ENCODE results near the gene SMIM9.
A peak's percentile ranks its signal among the peaks of the same experiment; 100 is the strongest.

The SMIM9 gene

DNA sequence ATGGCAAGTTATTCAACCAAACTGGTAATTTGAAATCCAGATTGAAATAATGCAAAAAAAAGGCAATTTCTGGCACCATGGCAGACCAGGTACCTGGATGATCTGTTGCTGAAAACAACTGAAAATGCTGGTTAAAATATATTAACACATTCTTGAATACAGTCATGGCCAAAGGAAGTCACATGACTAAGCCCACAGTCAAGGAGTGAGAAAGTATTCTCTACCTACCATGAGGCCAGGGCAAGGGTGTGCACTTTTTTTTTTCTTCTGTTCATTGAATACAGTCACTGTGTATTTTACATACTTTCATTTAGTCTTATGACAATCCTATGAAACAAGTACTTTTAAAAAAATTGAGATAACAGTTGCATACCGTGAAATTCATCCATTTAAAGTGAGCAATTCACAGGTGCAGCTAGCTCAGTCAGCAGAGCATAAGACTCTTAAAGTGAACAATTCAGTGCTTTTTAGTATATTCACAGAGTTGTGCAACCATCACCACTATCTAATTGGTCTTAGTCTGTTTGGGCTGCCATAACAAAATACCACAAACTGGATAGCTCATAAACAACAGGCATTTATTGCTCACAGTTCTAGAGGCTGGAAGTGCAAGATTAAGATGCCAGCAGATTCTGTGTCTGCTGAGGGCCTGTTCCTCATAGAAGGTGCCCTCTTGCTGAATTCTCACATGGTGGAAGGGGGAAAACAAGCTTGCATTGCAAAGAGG lies 24.4 kb downstream of the SMIM9 start:
- TF ChIP-seq, protein P1, sequence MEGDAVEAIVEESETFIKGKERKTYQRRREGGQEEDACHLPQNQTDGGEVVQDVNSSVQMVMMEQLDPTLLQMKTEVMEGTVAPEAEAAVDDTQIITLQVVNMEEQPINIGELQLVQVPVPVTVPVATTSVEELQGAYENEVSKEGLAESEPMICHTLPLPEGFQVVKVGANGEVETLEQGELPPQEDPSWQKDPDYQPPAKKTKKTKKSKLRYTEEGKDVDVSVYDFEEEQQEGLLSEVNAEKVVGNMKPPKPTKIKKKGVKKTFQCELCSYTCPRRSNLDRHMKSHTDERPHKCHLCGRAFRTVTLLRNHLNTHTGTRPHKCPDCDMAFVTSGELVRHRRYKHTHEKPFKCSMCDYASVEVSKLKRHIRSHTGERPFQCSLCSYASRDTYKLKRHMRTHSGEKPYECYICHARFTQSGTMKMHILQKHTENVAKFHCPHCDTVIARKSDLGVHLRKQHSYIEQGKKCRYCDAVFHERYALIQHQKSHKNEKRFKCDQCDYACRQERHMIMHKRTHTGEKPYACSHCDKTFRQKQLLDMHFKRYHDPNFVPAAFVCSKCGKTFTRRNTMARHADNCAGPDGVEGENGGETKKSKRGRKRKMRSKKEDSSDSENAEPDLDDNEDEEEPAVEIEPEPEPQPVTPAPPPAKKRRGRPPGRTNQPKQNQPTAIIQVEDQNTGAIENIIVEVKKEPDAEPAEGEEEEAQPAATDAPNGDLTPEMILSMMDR (IDR thresholded peaks at IDR 0.05): no peak
- H3K4me1 Mint-ChIP-seq: peaks cover 7% of the 10 kb centered on the region
- H3K27me3 Mint-ChIP-seq (ENCODE audit: low read depth, poor library complexity): no peaks in the 10 kb centered on the region
- peaks cover 41% of the 10 kb centered on the region for H3K9me3 Mint-ChIP-seq
- peaks cover 5% of the 10 kb centered on the region for H3K36me3 Mint-ChIP-seq (ENCODE audit: low read depth)
- DNase-seq: no peak
- no peak overlapping the region for H3K27ac Mint-ChIP-seq
- no peak overlapping the region for H3K4me3 Mint-ChIP-seq

DNA sequence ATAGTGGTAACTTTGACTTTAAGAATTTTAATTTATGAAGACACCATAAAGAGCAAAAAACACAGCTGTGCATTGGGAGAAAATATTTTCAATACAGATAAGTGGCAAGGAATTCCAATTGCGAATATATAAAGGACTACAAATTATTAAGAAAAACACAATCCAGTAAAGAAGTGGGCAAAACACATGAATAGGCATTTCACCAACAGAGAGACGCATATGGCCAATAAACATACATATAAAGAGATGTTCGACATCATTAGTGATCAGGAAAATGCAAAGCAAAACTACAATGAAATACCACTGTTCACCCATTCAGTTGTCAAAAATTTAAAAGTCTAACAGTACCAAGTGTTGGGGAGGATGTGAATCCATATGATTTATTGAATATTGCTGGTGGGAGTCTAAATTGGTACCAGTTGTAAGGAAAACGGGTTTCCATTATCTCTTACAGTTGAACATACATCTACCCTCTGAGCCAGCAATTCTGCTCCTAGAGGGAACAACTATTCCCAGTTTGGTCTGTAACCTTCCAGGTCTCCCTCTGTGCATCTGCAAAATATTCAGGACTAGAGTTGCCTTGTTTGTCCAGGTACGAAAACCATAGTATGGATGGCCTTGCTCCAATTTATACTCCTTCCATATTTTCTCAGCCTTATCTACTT lies 27.5 kb downstream of the SMIM9 start:
- no peak for DNase-seq
- Mint-ChIP-seq H3K27ac (no peak overlapping the region), H3K4me3 (no peak overlapping the region), H3K9me3 (peaks cover 53% of the 10 kb centered on the region), H3K36me3 (ENCODE audit: low read depth) (peaks cover 5% of the 10 kb centered on the region), H3K4me1 (peaks cover 31% of the 10 kb centered on the region), H3K27me3 (ENCODE audit: low read depth, poor library complexity) (no peaks in the 10 kb centered on the region)
- TF ChIP-seq, protein P1 (IDR thresholded peaks at IDR 0.05): no peak

DNA sequence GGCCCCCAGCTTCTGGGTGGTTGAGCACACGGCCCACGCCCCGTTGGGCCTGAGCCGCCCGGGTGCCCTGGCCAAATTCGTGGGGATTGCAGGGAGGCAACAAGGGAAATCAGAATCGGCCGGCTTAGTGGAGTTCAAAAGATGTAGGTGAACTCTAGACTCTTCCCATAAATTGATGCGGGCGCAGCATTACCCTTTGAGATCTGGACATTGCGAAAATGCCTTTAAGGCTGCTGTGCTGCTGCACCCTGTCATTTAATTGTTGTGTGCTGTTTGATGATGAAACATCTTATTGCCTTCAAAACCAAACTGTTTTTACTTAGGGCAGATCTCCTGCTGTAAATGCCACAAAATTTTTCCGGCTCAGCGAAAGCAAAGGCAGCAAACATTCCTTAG lies 28.8 kb downstream of the SMIM9 start:
- no peak overlapping the region for H3K27ac Mint-ChIP-seq
- H3K4me3 Mint-ChIP-seq: peak overlapping the region; percentile 85
- no peak for DNase-seq
- H3K36me3 Mint-ChIP-seq (ENCODE audit: low read depth): peaks cover 5% of the 10 kb centered on the region
- peaks cover 37% of the 10 kb centered on the region for H3K4me1 Mint-ChIP-seq
- TF ChIP-seq, protein P1 (IDR thresholded peaks at IDR 0.05): no peak
- H3K27me3 Mint-ChIP-seq (ENCODE audit: low read depth, poor library complexity): no peaks in the 10 kb centered on the region
- peaks cover 54% of the 10 kb centered on the region for H3K9me3 Mint-ChIP-seq

DNA sequence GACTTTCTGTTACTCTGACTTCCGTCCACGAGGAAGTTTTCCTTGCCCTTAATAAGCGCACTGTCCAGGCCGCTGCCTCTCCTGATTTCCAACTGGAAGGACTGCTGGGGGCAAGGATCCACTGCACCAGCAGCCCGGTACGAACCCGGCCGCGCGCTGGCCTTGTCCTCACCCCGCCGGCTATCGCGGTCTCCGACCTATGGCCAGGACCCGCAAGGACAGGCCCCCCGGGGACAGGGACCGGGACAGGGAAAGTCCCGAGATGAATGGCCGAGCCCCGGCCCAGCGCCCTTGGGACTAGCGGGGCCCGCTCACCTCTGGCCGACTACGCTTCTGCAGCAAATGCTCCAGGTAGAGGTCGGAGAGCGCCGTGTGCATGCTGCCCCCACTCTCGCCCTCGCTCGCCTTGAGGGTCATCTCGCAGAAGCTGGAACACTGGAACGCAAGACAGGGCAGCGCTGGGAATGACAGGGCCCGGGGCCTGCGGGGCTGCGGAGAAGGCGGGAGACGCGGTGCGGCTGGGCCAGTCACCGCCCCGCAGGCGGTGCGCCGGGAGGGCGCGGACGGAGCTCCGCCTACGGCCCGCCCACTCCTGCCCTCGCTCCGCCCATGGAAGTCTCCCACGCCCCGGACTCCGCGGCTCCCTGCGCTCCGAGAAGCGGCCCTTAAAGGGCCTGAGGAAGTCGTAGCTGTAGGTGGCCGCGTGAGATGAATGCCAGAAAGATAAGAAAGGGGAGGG lies 29.3 kb downstream of the SMIM9 start, which contains the start of gene MPP1:
MPP1 (minus strand) TSS at position 529 of the 739 bp plus-strand sequence; CDS start at position 417, 112 bp downstream.
- Mint-ChIP-seq H3K27me3 (ENCODE audit: low read depth, poor library complexity) (no peaks in the 10 kb centered on the region), H3K27ac (no peak within 1 kb of the TSS), H3K4me1 (peaks cover 43% of the 10 kb centered on the region), H3K36me3 (ENCODE audit: low read depth) (peaks cover 5% of the 10 kb centered on the region), H3K4me3 (peak within 1 kb of the TSS; percentile 85), H3K9me3 (peaks cover 58% of the 10 kb centered on the region)
- TF ChIP-seq, protein P1 (IDR thresholded peaks at IDR 0.05): no peak
- peak; percentile 83 for DNase-seq

DNA sequence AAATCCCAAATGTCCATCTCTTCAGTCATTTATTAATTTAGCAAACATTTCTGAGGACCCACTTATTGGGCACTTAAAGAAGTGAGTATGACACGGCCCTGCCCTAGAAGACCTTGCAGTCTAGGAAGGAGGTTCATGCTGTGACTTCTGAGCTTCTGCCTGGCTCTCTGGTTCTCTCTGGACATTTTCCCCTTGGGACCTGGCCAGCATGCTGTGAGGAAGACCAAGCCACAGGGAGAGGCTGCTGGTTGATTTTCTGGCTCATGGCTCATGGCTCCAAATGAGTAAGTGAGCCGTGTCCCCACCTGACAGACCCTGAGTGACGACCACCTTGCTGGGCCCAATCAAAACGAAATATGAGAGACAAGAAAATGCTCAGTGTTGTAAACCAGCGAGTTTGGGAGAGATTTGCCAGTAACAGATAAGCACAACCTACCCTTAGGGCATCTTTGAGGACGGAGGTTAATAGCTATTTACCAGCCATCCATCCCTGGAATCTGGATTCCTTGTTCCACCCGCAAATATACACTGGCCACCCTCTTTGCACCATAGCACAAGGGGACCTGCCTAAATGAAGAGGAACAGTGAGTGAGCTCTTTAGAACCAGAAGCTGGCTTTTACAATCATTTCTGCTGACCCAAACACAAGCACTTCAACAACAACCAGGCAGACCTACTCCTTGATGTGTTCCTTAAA lies 30.1 kb downstream of the SMIM9 start:
- no peaks in the 10 kb centered on the region for H3K27me3 Mint-ChIP-seq (ENCODE audit: low read depth, poor library complexity)
- H3K36me3 Mint-ChIP-seq (ENCODE audit: low read depth): peaks cover 5% of the 10 kb centered on the region
- peaks cover 64% of the 10 kb centered on the region for H3K9me3 Mint-ChIP-seq

More for the DNA sequence above, 30.1 kb downstream of the SMIM9 start:
- Mint-ChIP-seq H3K4me1 (peaks cover 50% of the 10 kb centered on the region), H3K4me3 (peak overlapping the region; percentile 85), H3K27ac (no peak overlapping the region)
- DNase-seq: no peak
- TF ChIP-seq, protein P1 (IDR thresholded peaks at IDR 0.05): no peak
